ENCODE measurements around the gene TVP23A.

TVP23A gene

GRCh38 chr16:10769381-10769780 is 49.2 kb downstream of the TVP23A start:
- Histone ChIP-seq H3K27ac (no peak overlapping the region), H3K9ac (no peak overlapping the region), H3K4me1 (no peaks in the 10 kb centered on the region), H3K79me2 (no peaks in the 10 kb centered on the region), H3K4me2 (ENCODE audit: low read length) (no peak overlapping the region), H2AFZ (no peak overlapping the region), H3K27me3 (ENCODE audit: control insufficient read depth, insufficient read depth, low read length) (no peaks in the 10 kb centered on the region), H3K36me3 (ENCODE audit: control insufficient read depth, insufficient read depth, low read length) (no peaks in the 10 kb centered on the region), H3K4me3 (ENCODE audit: low read depth, low read length) (no peak overlapping the region), H3K9me3 (ENCODE audit: control insufficient read depth, low read length) (no peaks in the 10 kb centered on the region)
- TF ChIP-seq CTCF (IDR thresholded peaks at IDR 0.05) = no peak

GRCh38 chr16:10767127-10767526 is 51.5 kb downstream of the TVP23A start:
- no peak overlapping the region for H3K4me3 ChIP-seq (ENCODE audit: low read depth, low read length)
- no peaks in the 10 kb centered on the region for H3K27me3 ChIP-seq (ENCODE audit: control insufficient read depth, insufficient read depth, low read length)
- H3K36me3 ChIP-seq (ENCODE audit: control insufficient read depth, insufficient read depth, low read length) = no peaks in the 10 kb centered on the region
- H3K9me3 ChIP-seq (ENCODE audit: control insufficient read depth, low read length) = no peaks in the 10 kb centered on the region
- H3K4me2 ChIP-seq (ENCODE audit: low read length) = no peak overlapping the region
- no peak overlapping the region for H2AFZ ChIP-seq
- no peak overlapping the region for H3K27ac ChIP-seq
- H3K79me2 ChIP-seq = no peaks in the 10 kb centered on the region
- no peak overlapping the region for H3K9ac ChIP-seq
- no peaks in the 10 kb centered on the region for H3K4me1 ChIP-seq
- TF ChIP-seq CTCF (IDR thresholded peaks at IDR 0.05) = no peak

- Histone ChIP-seq H3K9me3 (ENCODE audit: control insufficient read depth, low read length) (no peaks in the 10 kb centered on the region), H2AFZ (no peak overlapping the region), H3K36me3 (ENCODE audit: control insufficient read depth, insufficient read depth, low read length) (no peaks in the 10 kb centered on the region), H3K79me2 (no peaks in the 10 kb centered on the region), H3K27ac (no peak overlapping the region), H3K4me1 (no peaks in the 10 kb centered on the region), H3K4me3 (ENCODE audit: low read depth, low read length) (no peak overlapping the region), H3K27me3 (ENCODE audit: control insufficient read depth, insufficient read depth, low read length) (no peaks in the 10 kb centered on the region), H3K9ac (no peak overlapping the region), H3K4me2 (ENCODE audit: low read length) (no peak overlapping the region)
- TF ChIP-seq CTCF (IDR thresholded peaks at IDR 0.05) = no peak
These were observed 52.8 kb downstream of the TVP23A start for GRCh38 chr16:10765772-10766171.

GRCh38 chr16:10763456-10763855 is 55.1 kb downstream of the TVP23A start:
- Histone ChIP-seq H2AFZ (no peak overlapping the region), H3K4me2 (ENCODE audit: low read length) (no peak overlapping the region), H3K27ac (no peak overlapping the region), H3K27me3 (ENCODE audit: control insufficient read depth, insufficient read depth, low read length) (no peaks in the 10 kb centered on the region), H3K79me2 (no peaks in the 10 kb centered on the region), H3K9ac (no peak overlapping the region), H3K9me3 (ENCODE audit: control insufficient read depth, low read length) (no peaks in the 10 kb centered on the region), H3K36me3 (ENCODE audit: control insufficient read depth, insufficient read depth, low read length) (no peaks in the 10 kb centered on the region), H3K4me3 (ENCODE audit: low read depth, low read length) (no peak overlapping the region), H3K4me1 (no peaks in the 10 kb centered on the region)
- no peak for TF ChIP-seq CTCF (IDR thresholded peaks at IDR 0.05)

- no peaks in the 10 kb centered on the region for H3K9me3 ChIP-seq (ENCODE audit: control insufficient read depth, low read length)
- no peak overlapping the region for H3K9ac ChIP-seq
- no peaks in the 10 kb centered on the region for H3K79me2 ChIP-seq
- H3K36me3 ChIP-seq (ENCODE audit: control insufficient read depth, insufficient read depth, low read length) = no peaks in the 10 kb centered on the region
- TF ChIP-seq CTCF (IDR thresholded peaks at IDR 0.05) = no peak
- no peak overlapping the region for H3K4me2 ChIP-seq (ENCODE audit: low read length)
- no peak overlapping the region for H2AFZ ChIP-seq
- no peaks in the 10 kb centered on the region for H3K4me1 ChIP-seq
- H3K27ac ChIP-seq = no peak overlapping the region
- H3K4me3 ChIP-seq (ENCODE audit: low read depth, low read length) = no peak overlapping the region
- H3K27me3 ChIP-seq (ENCODE audit: control insufficient read depth, insufficient read depth, low read length) = no peaks in the 10 kb centered on the region
These were observed 56.1 kb downstream of the TVP23A start for GRCh38 chr16:10762336-10763016.
